SK-N-SH (cell line): ENCODE measurements around the gene SMAD7. TPM values are rescaled to one million over a fixed set of nuclear protein-coding genes. Genes with fewer than 3 reads are reported as not detected.

Experiments
- CTCF ChIA-PET: fragments of 300-600, 350-600 bp; formaldehyde crosslinking; extraction: SDS; loops from one replicate; lab custom pipeline; 2021; lab: Yijun Ruan, JAX
- POLR2A ChIA-PET: fragments of 350-600 bp; sonication (Branson Sonifier 250); formaldehyde crosslinking; extraction: SDS; loops from one replicate; lab custom pipeline; 2020; ENCODE audit warnings: antibody characterized with exemption, inconsistent platforms; lab: Yijun Ruan, JAX
- DNase-seq: peaks from one replicate; pipeline ENCODE4 v3.0.0; 2012
- H2AFZ ChIP-seq: fragments of 200-600 bp; sonication (generic); 2 replicates; pipeline ENCODE4 v1.8.1; 2016; ENCODE audit warnings: antibody characterized with exemption, mild to moderate bottlenecking, low read depth
- H3F3A ChIP-seq: fragments of 200-600 bp; sonication (generic); replicated peaks from 2 replicates; pipeline ENCODE3; 2016; ENCODE audit warnings: antibody characterized with exemption, mild to moderate bottlenecking; ENCODE audit not compliant: insufficient read depth
- H3K27ac ChIP-seq, 2 experiments: fragments of 200-500 bp in 1 of 2; fragments of 200-600 bp in 1 of 2; sonication (Bioruptor generic) in 1 of 2; sonication (generic), shearing (Covaris generic) in 1 of 2; 2 replicates each; pipeline versions ENCODE4 v1.5.1 to v1.6.1; 2014 to 2016; ENCODE audit warnings: low read depth in 2 of 2, inconsistent platforms in 1 of 2, low read length in 1 of 2, mild to moderate bottlenecking in 1 of 2, mixed read lengths in 1 of 2
- H3K27me3 ChIP-seq: fragments of 200-600 bp; sonication (generic), shearing (Covaris generic); 2 replicates; pipeline ENCODE4 v1.6.1; 2016; ENCODE audit warnings: mixed run types; ENCODE audit not compliant: insufficient read depth
- H3K36me3 ChIP-seq, 2 experiments: fragments of 200-500 bp in 1 of 2; fragments of 200-600 bp in 1 of 2; sonication (Bioruptor generic) in 1 of 2; sonication (generic) in 1 of 2; replicated peaks in 1 of 2; 2 replicates each; pipeline versions ENCODE3 to v1.5.1; 2014 to 2016; ENCODE audit warnings: low read length in 1 of 2, mild to moderate bottlenecking in 1 of 2; ENCODE audit not compliant: insufficient read depth in 2 of 2, control insufficient read depth in 1 of 2
- H3K4me1 ChIP-seq, 2 experiments: fragments of 200-500 bp in 1 of 2; fragments of 200-600 bp in 1 of 2; sonication (Bioruptor generic) in 1 of 2; sonication (generic), shearing (Covaris generic) in 1 of 2; 2 replicates each; pipeline versions ENCODE4 v1.5.1 to v1.6.1; 2014 to 2016; ENCODE audit warnings: low read depth in 1 of 2, low read length in 1 of 2, mixed run types in 1 of 2; ENCODE audit not compliant: insufficient read depth in 2 of 2, control insufficient read depth in 1 of 2
- H3K4me2 ChIP-seq: fragments of 200-600 bp; sonication (generic), shearing (Covaris generic); 2 replicates; pipeline ENCODE4 v1.6.1; 2017; ENCODE audit warnings: mixed run types
- H3K4me3 ChIP-seq, 2 experiments: fragments of 200-500 bp in 1 of 2; fragments of 200-600 bp in 1 of 2; sonication (Bioruptor generic) in 1 of 2; sonication (generic), shearing (Covaris generic) in 1 of 2; 2 replicates each; pipeline versions ENCODE4 v1.5.1 to v1.8.1; 2014 to 2016; ENCODE audit warnings: low read depth in 2 of 2, inconsistent platforms in 1 of 2, low read length in 1 of 2, mild to moderate bottlenecking in 1 of 2, mixed read lengths in 1 of 2, moderate library complexity in 1 of 2
- H3K79me2 ChIP-seq: fragments of 200-600 bp; sonication (generic); 2 replicates; pipeline ENCODE4 v1.8.1; 2017; ENCODE audit warnings: mild to moderate bottlenecking; ENCODE audit not compliant: insufficient read depth
- H3K9ac ChIP-seq: fragments of 200-600 bp; sonication (generic); 2 replicates; pipeline ENCODE4 v1.6.1; 2017; ENCODE audit warnings: mixed run types
- H3K9me2 ChIP-seq: fragments of 200-600 bp; sonication (generic); 2 replicates; pipeline ENCODE4 v1.6.1; 2017; ENCODE audit warnings: mixed run types
- H3K9me3 ChIP-seq: fragments of 200-600 bp; sonication (generic); 2 replicates; pipeline ENCODE4 v1.6.1; 2017; ENCODE audit warnings: mixed run types, mild to moderate bottlenecking, moderate library complexity
- H4K20me1 ChIP-seq: fragments of 200-600 bp; sonication (generic); 2 replicates; pipeline ENCODE4 v1.6.1; 2017; ENCODE audit warnings: mild to moderate bottlenecking, mixed run types; ENCODE audit not compliant: insufficient read depth
- FOXJ3 ChIP-seq: sonication (generic); formaldehyde crosslinking; IDR thresholded peaks from 2 replicates; pipeline ENCODE4 v1.5.1; 2020; ENCODE audit warnings: mild to moderate bottlenecking, missing genetic modification reagents
- GABPA ChIP-seq: IDR thresholded peaks from 2 replicates; pipeline ENCODE4 v1.4.0; 2012; ENCODE audit warnings: low read depth, mild to moderate bottlenecking
- GATA2 ChIP-seq: sonication (generic); formaldehyde crosslinking; IDR thresholded peaks from 2 replicates; pipeline ENCODE4 v1.5.0; 2020; ENCODE audit warnings: mild to moderate bottlenecking, missing genetic modification reagents
- IRF3 ChIP-seq: fragments of 150-350 bp; IDR thresholded peaks from 2 replicates; pipeline ENCODE4 v1.6.1; 2016; ENCODE audit warnings: mild to moderate bottlenecking, low read depth, low read length
- MEF2A ChIP-seq: IDR thresholded peaks from 2 replicates; pipeline ENCODE4 v1.4.0; 2012; ENCODE audit warnings: low read depth, borderline replicate concordance
- RAD21 ChIP-seq: IDR thresholded peaks from 2 replicates; pipeline ENCODE4 v1.6.1; 2012; ENCODE audit warnings: mild to moderate bottlenecking, low read length
- SIN3A ChIP-seq: IDR thresholded peaks from 2 replicates; pipeline ENCODE4 v1.6.1; 2012; ENCODE audit warnings: low read depth, mild to moderate bottlenecking, low read length, moderate library complexity, borderline replicate concordance
- TAF1 ChIP-seq: IDR thresholded peaks from 2 replicates; pipeline ENCODE4 v1.6.1; 2012; ENCODE audit warnings: low read depth, mild to moderate bottlenecking, low read length, moderate library complexity, borderline replicate concordance
- TCF12 ChIP-seq: IDR thresholded peaks from 2 replicates; pipeline ENCODE4 v1.4.0; 2012
- TEAD4 ChIP-seq: IDR thresholded peaks from 2 replicates; pipeline ENCODE4 v1.4.0; 2012; ENCODE audit warnings: mild to moderate bottlenecking, borderline replicate concordance; ENCODE audit not compliant: insufficient read depth
- USF1 ChIP-seq: IDR thresholded peaks from 2 replicates; pipeline ENCODE4 v1.4.0; 2012; ENCODE audit warnings: low read depth, borderline replicate concordance
- YY1 ChIP-seq: IDR thresholded peaks from 2 replicates; pipeline ENCODE4 v1.4.0; 2012; ENCODE audit warnings: low read depth, mild to moderate bottlenecking
- ZBTB33 ChIP-seq: IDR thresholded peaks from 2 replicates; pipeline ENCODE4 v1.4.0; 2012; ENCODE audit warnings: low read depth, borderline replicate concordance
- WGBS: methylation state at CpG from one replicate; pipeline ENCODE4 v1.1.6; 2017; ENCODE audit warnings: low lambda C conversion rate; 5-methylcytosine and 5-hydroxymethylcytosine counted together
- polyA plus RNA-seq, 3 experiments: library from polyadenylated mRNA; depleted of rRNA; stranded (reverse); fragments of >200 nt; gene quantifications; 2 replicates each; pipeline ENCODE4 v1.2.3, GENCODE V29; 2012

The SMAD7 gene
- polyA plus RNA-seq, 1 of the 3 experiments (the other 2 are of a cell fraction): 20.0 TPM

GRCh38 chr18:48905513-48905912, 45.3 kb downstream of the SMAD7 start (continued):
- TF ChIP-seq TEAD4: no peak
- TF ChIP-seq RAD21: no peak
- TF ChIP-seq ZBTB33: no peak
- no peak for TF ChIP-seq YY1
- no peak for TF ChIP-seq TCF12
- no peak for TF ChIP-seq SIN3A
- no peak for TF ChIP-seq USF1
- TF ChIP-seq FOXJ3 (CRISPR knock-in tag): no peak
- no peak for TF ChIP-seq MEF2A

- Histone ChIP-seq H2AFZ (no peak overlapping the region), H3K9me3 (peaks cover 6% of the 10 kb centered on the region; the same call in 1 of the 2 replicates), H3K4me1 (peaks cover 9 to 19% of the 10 kb centered on the region in 2 experiments; a peak in 3 of 4 replicates), H3K4me2 (no peak overlapping the region), H4K20me1 (no peaks in the 10 kb centered on the region), H3K36me3 (peaks cover 0 to 5% of the 10 kb centered on the region in 2 experiments), H3F3A (peaks cover 15% of the 10 kb centered on the region), H3K4me3 (no peak overlapping the region), H3K9me2 (no peaks in the 10 kb centered on the region), H3K79me2 (peaks cover 28% of the 10 kb centered on the region), H3K9ac (no peak overlapping the region), H3K27me3 (no peaks in the 10 kb centered on the region), H3K27ac (no peak overlapping the region; a peak in 1 of 4 replicates)
- CTCF ChIA-PET: no interaction called here
- TF ChIP-seq GATA2 (CRISPR knock-in tag) (no peak), RAD21 (no peak), TAF1 (no peak), IRF3 (no peak), GABPA (no peak)
- no peak for DNase-seq
- POLR2A ChIA-PET: no interaction called here
- 88% methylated on average over 3 of the region's 3 CpGs for WGBS
Measured at GRCh38 chr18:48904847-48905394, 45.8 kb downstream of the SMAD7 start.
